ENCODE data around the gene ERFL.
"Not testable (repeated sequence)": the region's sequence is repeated elsewhere in the genome, so short reads cannot be mapped to it uniquely, and the experiment has no call there.

Gene ERFL

DNA sequence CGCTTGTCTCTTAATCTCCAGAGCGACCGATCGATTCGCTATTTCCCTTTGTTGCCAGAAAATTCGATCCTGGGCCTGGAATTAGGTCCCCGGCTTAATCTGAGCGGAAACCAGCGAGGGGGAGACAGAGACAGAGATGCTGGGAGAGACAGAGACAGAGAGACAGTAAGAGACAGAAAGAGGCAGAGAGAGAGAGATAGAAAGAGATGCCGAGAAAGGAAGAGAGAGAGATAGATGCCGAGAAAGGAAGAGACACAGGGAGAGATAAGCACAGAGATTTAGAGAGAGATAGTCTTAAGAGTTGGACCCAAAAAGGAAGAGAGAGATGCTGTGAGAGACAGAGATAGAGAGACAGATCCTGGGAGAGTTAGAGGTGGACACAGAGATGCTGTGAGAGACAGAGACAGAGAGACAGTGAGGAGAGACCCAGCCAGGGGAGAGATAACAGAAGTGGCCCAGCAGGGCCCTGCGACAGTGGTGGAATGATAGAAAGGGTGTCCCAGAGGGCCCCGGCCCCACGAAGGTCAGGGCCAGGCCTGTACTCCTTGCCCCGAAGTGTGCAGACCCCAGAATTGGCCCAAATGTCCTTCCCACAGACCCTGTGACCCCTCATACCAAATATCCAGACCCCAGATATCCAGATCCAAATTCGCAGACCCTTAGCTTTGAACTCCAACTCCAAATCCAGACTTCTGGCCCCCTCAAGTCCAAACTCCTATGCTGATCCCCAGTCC lies 1.3 kb downstream of the ERFL start:
- DNase-seq (ENCODE audit: low read depth): no peak

DNA sequence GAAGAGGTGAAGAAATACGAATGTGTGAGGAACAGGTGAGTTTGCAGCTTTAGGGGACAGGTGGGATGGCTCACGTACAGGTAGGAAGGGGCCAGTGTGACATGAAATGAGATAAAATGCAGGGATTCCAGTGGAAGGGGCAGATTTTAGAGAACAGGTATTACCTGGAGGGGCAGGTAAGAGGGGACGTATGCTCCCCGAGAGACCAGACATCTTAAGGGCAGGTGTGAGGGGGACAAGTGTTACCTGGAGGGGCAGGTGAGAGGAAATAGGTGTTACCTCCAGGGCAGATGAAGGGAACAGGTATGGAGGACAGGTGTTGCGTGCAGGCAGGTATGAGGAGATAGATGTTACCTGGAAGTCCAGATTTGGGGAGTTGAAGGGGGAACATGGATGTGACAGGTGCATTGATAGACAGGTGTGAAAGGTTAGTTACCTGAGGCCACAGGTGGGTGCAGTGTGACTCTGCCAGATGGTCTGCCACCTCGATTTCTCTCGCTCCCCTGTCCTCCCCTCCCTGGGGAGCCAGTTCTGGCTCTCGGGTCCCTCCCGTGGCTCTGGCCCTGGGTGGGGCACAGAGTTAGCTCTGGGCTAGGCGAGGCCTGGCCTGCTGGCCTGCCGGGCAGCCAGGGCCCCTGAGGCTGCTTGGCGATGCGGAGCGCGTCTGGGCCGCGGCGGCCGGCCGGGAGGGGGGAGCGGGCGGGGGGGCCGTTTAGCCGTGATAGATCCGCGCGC lies 2.1 kb downstream of the ERFL start:
- no peak for DNase-seq (ENCODE audit: low read depth)

DNA sequence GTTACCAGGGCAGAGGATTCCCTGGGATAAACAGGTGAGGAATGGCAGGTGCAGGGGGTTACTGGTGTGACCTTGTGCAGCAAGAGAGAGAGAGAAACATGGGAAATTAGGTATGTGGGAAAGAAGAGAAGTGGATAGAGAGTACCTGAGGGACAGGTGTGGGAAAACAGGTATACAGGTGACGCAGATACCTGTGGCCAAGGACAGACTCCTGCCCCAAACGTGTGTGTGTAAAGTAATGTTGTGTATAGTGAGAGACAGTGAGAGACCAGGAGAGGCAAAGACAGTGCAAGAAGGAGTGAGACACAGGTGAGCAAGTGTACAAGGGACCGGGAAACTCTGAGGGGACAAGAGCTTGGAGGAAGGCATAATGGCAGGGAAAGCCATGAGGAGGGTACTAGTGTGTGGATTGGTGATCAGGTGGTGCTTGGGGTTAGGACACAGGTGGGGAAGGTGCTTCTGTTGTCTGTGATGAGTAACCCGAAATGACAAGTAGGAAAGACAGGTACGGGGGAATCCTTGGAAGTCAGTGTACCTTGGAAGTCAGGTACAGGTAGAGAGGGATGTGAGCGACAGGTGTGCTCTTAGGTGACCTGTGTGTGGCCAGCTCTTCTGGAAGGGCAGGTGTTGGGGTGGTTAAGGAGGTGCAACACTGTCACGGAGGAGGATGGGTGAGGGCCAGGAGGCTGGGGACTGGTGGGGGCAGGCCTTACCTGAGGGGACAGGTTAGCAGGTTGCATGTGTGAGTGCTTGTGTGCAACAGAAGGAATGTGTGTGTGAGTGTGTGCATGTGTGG lies 2.8 kb downstream of the ERFL start:
- no peak for DNase-seq (ENCODE audit: low read depth)

DNA sequence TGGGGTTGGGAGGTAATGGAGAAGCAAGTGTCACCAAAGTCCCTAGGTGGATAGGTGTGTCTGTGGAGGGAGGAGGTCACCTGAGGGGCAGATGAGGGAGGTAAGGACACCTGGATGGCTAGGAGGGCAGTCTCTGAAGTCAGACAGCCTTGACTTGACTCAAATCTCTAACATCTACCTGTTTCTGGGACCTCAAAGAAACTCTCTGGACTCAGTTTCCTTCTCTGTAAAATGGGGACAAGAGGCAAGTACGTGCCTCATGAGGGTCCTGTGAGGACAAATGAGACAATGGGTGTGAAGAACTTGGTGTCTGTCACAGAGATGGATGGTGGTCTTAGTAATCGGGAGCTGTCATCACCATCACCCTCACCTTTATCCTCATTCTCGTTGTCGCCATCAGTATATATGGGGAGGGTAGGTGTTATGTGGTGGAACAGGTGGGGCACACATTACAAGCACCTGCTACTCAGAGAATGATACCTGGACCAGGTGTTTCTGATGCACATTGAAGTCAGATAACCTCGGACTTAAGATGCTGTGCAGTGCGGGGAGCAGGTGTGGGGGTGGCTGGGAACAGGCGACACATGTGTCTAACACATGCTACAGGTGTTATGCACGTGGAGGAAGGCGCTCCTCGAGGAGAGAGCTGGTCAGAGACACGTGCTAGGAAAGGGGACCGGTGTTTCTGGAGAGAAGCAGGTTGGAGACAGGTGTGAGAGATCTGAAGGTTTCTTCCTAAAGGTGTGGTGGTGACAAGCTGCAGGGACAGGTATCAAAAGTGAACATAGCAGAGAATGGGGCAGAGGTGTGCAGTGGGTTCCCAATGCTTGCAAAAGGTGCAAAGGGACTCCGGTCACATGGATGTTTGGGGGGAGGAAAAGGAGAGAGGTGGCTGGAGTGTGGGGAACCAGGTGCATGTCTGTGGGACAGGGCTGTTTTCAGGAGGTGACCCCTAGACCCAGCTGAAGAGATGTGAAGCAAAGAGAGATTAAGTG lies 3.8 kb downstream of the ERFL start:
- no peak for DNase-seq (ENCODE audit: low read depth)

DNA sequence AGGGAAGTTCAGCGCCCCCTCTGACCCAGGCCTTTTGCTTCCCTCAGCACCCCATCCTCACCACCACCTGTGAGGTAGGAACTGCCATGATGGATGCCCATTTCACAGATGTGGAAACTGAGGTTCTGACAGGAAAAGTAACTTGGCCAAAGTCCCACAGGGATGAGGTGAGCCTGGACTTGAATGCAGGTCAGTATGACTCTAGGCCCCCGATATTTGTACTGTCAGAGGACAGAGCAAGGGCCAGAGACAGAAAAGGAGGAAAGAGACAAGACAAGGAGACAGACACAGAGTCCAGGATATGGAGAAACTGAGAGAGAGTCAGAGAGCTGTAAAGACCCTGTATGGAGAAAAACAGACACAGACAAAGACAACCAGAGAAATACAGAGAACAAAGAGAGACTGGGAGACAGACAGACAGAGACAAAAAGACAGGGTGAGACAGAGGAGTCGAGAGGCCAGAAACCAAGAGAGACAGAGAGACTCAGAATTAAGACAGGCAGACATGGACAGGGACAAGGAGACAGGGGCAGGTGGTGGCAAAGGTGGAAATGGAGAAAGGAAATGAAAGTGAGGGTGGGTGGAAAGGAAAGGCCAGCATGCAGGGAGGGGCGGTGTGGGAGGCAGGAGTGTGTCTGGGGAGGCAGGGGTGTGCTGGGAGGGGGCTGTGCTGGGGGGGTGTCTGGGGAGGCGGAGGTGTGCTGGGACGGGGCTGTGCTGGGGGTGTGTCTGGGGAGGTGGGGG lies 5.0 kb downstream of the ERFL start:
- DNase-seq (ENCODE audit: low read depth): no peak

DNA sequence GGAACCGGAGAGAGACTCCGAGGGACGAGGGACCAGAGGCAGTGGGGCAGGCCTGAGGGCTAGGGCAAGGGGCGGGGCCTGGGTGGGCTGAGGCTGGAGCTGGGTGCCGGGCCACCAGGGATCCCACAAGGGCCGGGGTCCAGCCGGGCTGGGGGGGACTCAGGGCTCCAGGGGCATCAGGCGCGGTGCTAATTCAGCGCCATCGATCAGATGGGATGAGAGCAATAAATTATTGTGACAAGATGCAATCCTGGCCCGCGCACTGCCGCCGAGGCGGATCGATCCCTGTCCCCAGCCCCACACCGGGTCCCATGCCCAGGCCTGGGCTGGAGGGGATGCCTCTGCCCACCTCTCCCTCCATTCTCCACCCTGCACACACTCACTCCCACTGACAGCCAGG lies 5.7 kb downstream of the ERFL start:
- no peak for DNase-seq (ENCODE audit: low read depth)

DNA sequence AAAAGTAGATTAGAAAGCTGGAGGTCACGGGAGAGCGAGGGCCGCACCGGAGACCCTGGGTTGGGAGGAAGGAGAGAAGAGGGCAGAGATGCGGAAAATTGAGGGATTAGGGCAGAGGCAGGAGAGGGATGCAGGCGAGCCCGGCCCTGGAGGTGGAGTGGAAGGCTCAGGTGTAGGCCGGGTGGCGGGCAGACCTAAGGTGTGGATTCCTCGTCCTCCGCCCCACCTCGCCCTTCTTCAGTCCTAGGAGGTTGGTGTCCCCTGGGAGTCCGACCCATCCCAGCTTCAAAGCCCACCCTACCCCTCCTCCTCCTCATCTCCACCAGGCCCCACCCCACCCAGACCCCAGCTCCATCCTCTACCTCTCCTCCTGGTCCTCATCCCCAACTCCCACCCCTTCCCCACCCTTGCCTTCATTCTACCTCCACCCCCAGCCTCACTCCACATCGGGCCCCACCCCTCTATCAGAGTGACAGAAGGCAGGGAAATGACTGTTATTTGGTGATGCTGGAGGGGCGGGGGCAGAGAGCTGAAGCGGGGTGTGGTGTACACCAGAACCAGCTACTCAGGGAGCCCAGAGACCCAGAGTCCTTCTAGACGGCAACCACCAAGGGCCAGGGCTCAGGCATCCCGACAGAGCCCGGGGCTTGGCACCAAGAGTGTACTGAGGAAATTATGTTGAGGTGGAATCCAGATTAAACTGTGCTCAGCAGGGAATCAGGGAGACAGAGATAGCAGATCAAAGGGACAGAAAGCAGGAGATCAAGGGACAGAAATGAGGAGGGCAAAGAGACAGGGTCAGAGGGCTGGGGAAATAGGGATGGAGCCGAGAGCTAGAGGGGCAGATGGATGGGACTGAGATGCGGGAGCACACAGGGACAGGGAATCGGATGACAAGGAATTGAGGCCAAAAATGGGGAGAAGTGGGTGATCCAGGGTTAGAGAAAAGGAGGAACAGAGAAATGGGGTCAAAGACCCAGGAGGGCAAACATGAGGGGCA lies 6.4 kb downstream of the ERFL start:
- DNase-seq (ENCODE audit: low read depth): no peak

DNA sequence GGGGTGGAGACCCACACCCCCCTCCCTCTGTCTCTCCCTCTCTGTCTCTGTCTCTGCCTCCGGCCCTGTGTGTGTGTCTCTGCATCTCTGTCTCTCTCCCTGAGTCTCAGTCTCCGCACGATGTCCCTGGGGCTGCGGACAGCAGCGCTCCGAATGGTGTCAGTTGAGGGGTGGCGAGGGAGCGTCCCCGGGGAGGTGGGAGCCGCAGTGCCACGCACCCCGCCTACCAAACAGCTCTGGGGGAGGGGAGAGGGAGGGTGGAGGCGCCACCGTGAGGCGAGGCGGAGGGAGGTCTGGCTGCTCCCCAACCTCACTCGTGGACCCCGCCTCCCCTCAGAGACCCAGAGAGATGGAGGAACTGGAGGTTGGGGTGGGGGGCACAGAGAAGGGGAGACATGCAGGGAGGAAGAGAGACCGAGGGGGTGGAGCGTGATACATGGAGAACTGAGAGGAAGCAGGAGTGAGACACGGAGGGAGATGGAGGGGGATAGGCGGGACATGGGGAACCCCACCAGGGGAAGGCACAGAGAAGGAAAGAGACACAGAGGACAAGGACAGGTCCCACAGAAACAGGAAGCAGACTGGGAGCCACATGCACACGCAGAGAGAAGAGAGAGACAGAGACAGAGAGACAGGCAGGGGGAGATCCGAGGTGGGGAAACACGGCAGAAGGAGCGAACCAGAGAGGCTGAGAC lies 7.2 kb downstream of the ERFL start:
- no peak for DNase-seq (ENCODE audit: low read depth)

DNA sequence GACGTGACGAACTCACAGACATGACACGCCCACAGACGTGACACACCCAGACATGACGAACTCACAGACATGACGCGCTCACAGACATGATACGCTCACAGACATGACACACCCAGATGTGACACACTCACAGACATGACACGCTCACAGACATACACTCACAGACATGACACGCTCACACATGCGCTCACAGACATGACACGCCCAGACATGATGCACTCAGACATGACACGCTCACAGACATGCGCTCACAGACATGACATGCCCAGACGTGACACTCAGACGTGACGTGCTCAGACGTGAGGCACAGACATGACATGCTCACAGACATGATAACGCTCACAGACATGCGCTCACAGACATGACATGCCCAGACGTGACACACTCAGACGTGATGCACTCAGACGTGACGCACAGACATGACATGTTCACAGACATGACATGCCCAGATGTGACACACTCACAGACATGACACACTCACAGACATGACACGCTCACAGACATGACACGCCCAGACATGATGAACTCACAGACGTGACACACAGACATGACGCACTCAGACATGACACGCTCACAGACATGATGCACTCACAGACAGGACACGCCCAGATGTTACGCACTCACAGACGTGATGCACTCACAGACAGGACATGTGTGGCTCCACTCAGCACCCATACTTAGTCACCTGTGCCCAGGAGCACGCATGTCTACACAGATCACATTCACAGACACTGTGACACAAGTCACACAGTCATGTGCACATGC lies 8.1 kb downstream of the ERFL start:
- no peak for DNase-seq (ENCODE audit: low read depth)

DNA sequence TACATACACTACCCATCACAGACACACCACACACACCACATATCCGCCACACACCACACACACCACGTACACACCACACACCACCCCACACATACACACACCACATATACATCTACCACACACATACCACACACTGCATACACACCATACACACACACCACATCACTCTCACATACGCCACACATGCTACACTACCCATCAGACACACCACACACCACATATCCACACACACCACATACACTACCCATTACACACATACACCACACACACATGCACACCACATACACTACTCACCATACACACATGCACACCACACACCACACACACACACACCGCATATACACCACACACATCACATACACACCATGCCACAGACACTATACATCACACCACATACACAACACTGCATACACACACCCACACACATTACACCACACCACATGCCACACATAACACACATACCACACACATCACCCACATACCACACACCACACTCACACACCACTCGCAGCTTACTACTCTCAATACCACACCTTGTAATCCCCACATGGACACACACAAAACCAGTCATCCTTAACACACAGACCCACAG lies 9.5 kb downstream of the ERFL start:
- no peak for DNase-seq (ENCODE audit: low read depth)

DNA sequence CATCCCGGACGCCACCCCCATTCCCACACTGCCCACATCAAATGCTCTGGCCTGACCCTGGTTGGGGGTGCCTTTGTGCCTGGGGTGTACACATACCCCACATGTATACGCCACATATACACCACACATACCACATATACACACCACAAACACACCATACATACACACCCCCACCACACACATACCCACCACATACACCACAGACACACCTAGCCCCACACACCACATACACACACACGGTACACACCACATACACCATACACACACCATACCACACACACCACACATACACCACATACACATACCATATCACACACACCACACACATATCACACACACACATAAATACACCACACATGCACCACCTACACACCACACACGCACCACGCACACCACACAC lies 10.2 kb downstream of the ERFL start:
- no peak for DNase-seq (ENCODE audit: low read depth)

DNA sequence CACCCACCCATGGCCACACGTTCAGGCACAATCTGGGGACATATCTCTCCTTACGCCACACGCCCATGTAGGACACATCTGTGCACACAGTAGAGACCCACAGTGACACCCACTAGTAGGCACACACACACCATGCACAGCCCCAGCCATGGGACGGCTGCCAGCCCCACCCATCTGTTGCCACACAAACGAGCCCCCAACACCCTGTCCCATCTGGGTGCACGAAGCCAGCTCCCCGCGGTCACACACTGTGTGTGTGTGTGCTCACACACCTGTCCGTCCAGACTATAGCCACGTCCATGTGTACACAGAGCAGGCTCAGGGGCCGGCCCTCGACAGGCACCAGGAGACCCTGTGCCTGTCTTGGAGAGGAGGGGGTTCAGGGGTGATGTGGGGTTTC lies 10.6 kb downstream of the ERFL start:
- DNase-seq (ENCODE audit: low read depth): no peak

DNA sequence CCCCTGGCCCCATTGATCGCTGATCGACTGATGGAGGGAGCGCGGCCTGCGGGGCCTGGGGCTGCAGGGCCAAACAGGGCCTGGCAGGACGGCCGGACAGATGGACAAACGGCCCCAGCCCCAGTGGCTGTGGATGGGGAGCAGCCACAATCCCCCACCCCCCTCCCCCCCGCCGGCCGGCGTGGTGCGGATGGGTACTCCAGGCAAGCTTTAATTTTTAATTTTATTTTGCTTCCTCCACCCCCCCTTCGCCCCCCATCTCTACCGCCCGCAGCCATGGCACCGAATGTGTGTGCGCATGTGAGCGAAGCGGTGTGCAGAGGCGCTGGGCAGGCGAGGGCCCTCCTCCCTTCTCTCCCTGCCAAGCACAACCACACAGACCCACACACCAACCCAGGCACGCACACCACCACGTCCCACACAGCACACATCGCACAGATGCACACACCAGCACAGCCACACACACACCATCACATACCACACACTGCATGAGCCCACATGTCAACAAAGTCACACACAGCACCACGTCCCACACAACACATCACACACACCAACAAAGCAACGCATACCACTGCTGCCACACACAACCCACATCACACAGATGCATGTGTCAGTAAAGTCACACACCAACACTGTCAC lies 12.4 kb downstream of the ERFL start:
- DNase-seq (ENCODE audit: low read depth): no peak

DNA sequence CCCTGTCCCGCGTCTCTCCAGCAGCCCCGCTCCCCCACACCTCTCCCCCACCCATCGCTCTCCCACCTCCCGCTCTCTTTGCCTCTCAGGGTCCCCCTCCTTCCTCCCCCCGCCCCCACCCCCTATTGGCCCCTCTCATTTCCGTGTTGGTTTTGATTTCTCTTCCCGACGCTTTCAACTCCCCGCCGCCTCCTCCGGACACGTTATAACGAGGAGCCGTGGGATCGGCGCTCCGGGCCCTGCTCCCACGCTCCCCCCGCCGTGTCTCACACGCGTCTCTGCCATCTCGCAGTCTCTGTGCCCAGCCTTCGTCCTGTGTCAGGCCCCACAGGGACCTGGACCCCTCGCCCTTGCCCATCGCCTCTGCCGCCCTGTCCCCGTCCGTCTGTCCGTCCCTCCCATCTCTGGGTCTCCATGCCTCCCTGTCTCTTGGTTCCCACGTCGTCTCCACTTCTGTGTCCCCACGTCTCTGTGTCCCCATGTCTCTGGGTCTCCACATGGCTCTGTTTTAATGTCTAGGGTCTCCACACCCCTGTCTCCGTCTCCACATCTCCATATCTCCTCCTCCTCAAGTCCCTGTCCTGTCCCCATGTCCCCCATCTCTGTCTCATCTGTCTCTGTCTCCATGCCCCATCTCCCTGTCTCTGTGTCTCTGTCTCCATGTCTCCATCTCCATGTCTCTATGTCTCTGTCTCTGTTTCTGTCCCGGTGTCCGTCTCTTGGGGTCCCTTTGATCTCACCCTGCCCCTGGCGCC lies 13.1 kb downstream of the ERFL start:
- DNase-seq (ENCODE audit: low read depth): no peak

DNA sequence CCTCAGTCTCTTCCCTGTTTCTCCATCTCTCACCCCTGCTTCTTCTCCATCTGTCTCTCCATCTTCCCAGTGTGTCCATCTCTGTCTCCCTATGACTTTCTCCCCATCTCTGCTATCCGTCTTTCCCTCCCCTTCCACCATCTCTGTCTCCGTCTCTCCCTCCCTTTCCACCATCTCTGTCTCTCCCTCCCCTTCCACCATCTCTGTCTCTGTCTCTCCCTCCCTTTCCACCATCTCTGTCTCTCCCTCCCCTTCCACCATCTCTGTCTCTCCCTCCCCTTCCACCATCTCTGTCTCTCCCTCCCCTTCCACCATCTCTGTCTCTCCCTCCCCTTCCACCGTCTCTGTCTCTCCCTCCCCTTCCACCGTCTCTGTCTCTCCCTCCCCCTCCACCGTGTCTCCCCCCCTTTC lies 13.8 kb downstream of the ERFL start:
- DNase-seq (ENCODE audit: low read depth): not testable (repeated sequence)

DNA sequence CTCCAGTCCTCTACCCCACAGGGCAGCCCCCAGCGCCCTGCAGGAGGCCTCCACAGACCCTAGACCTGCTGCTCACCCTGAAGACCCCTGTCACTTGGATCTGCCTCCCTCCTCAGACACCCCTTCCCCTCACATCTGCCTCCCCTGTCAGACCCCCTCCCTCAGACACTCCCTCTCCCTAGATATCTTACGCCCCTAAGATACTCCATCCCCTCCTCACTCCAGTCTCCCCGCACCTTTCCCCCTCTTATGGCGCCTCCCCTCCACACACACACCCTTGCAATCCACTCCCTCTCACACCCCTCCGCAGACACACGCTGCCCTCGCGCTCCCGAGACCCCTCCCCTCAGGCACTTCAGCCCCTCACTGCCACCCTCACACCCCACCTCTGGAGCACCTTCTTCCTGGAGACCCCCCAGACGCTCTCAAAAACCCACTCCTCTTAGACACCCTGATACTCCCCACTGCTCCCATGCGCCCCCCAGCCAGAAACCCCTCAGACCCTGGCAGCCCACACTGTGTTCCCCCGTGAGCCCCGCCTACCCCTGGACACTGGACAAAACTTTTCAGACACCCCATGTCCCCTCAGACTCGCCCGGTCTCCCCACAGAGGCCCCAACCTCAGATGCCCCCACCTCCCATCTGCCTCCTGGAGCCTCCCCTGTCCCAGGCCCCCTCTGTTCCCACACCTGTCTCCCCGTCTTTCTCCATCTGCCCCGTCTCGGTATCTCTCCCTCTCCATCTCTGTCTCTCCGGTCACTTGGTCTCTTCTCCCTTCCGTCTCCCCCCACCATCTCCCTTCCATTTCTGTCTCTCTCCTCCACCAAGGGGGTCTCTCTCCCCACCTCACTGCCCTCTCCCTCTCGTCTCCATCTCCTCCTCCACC lies 14.5 kb downstream of the ERFL start:
- DNase-seq (ENCODE audit: low read depth): no peak

Data from stimulated activated CD8-positive, alpha-beta memory T cell treated with anti-CD3 and anti-CD28 coated beads, Interleukin-12 subunit alpha, Interleukin-12 subunit beta, amount 100 ng/mL, for 4 hours (primary cell).